Mucosa of stomach (tissue), 1 donor: Measurements from ENCODE around the gene LPCAT2.
A peak's percentile ranks its signal among the peaks of the same experiment; 100 is the strongest.

Experiments used
- H3K27me3 ChIP-seq: one replicate; pipeline ENCODE4 v1.7.0; 2013; ENCODE audit warnings: mild to moderate bottlenecking, low read length; ENCODE audit not compliant: control insufficient read depth, insufficient read depth
- H3K36me3 ChIP-seq: one replicate; pipeline ENCODE4 v1.7.0; 2013; ENCODE audit warnings: low read length; ENCODE audit not compliant: control insufficient read depth, insufficient read depth
- H3K4me1 ChIP-seq: one replicate; pipeline ENCODE4 v1.7.0; 2013; ENCODE audit warnings: mild to moderate bottlenecking, low read length; ENCODE audit not compliant: control insufficient read depth, insufficient read depth
- H3K4me3 ChIP-seq: one replicate; pipeline ENCODE4 v1.7.0; 2013; ENCODE audit warnings: low read length
- H3K9ac ChIP-seq: one replicate; pipeline ENCODE4 v1.7.0; 2013; ENCODE audit warnings: mild to moderate bottlenecking, low read length, moderate library complexity
- H3K9me3 ChIP-seq: one replicate; pipeline ENCODE4 v1.7.0; 2013; ENCODE audit warnings: mild to moderate bottlenecking, low read length, moderate library complexity; ENCODE audit not compliant: control insufficient read depth
- donor health status: Pancreatic carcinoma.

LPCAT2 gene

GRCh38 chr16:55508941-55509931, at the start of gene LPCAT2:
Gene LPCAT2, plus strand, starts transcription at chr16:55509072. Its CDS starts 110 bp downstream, at chr16:55509182.
- Histone ChIP-seq H3K27me3 (no peaks in the 10 kb centered on the region), H3K36me3 (no peaks in the 10 kb centered on the region), H3K9ac (peak within 1 kb of the TSS; percentile 72), H3K4me1 (peaks cover 10% of the 10 kb centered on the region), H3K4me3 (peak within 1 kb of the TSS; percentile 15), H3K9me3 (no peaks in the 10 kb centered on the region)

GRCh38 chr16:55462241-55462640, 46.6 kb upstream of the LPCAT2 start:
- Histone ChIP-seq H3K4me1 (no peaks in the 10 kb centered on the region), H3K9me3 (no peaks in the 10 kb centered on the region), H3K9ac (no peak overlapping the region), H3K4me3 (no peak overlapping the region), H3K36me3 (no peaks in the 10 kb centered on the region), H3K27me3 (peaks cover 5% of the 10 kb centered on the region)

GRCh38 chr16:55464375-55464774, 44.5 kb upstream of the LPCAT2 start:
- Histone ChIP-seq H3K27me3 (peaks cover 5% of the 10 kb centered on the region), H3K9ac (no peak overlapping the region), H3K9me3 (no peaks in the 10 kb centered on the region), H3K4me1 (no peaks in the 10 kb centered on the region), H3K4me3 (no peak overlapping the region), H3K36me3 (no peaks in the 10 kb centered on the region)

GRCh38 chr16:55465077-55465896, 43.6 kb upstream of the LPCAT2 start:
- Histone ChIP-seq H3K4me1 (peaks cover 1% of the 10 kb centered on the region), H3K27me3 (peaks cover 5% of the 10 kb centered on the region), H3K36me3 (no peaks in the 10 kb centered on the region), H3K9me3 (no peaks in the 10 kb centered on the region), H3K9ac (no peak overlapping the region), H3K4me3 (no peak overlapping the region)

GRCh38 chr16:55466209-55466608, 42.7 kb upstream of the LPCAT2 start:
- H3K9ac ChIP-seq = no peak overlapping the region
- no peaks in the 10 kb centered on the region for H3K36me3 ChIP-seq
- H3K4me3 ChIP-seq = no peak overlapping the region
- H3K4me1 ChIP-seq = peaks cover 11% of the 10 kb centered on the region
- peaks cover 5% of the 10 kb centered on the region for H3K27me3 ChIP-seq
- no peaks in the 10 kb centered on the region for H3K9me3 ChIP-seq

DNA sequence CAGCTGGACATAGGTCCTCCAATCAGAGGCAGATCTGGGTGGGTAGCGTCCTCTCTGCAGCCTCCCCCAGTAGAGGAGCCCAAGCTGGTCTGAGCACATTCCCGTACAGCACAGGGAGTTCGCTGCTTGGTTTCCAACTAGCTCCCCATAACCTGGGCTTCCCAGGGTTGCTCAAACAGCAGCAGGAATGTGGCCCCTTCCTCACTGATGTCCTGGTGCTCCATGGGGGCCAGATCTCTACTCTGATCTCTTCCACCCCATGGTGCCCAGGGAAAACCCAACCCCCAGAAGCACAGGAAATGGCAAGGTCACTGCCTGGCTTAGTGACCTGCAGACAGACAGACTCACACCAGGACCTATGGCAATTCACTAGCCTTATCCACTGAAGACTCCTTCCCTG, 41.0 kb upstream of the LPCAT2 start:
- H3K4me3 ChIP-seq = no peak overlapping the region

GRCh38 chr16:55468352-55468990, 40.4 kb upstream of the LPCAT2 start:
- H3K27me3 ChIP-seq = peaks cover 5% of the 10 kb centered on the region
- H3K9ac ChIP-seq = no peak overlapping the region
- H3K4me3 ChIP-seq = no peak overlapping the region
- H3K4me1 ChIP-seq = peaks cover 17% of the 10 kb centered on the region
- no peaks in the 10 kb centered on the region for H3K36me3 ChIP-seq
- H3K9me3 ChIP-seq = no peaks in the 10 kb centered on the region

More for the DNA sequence above, 41.0 kb upstream of the LPCAT2 start:
- peaks cover 5% of the 10 kb centered on the region for H3K27me3 ChIP-seq
- H3K4me1 ChIP-seq = peaks cover 17% of the 10 kb centered on the region
- H3K9ac ChIP-seq = no peak overlapping the region
- no peaks in the 10 kb centered on the region for H3K9me3 ChIP-seq
- no peaks in the 10 kb centered on the region for H3K36me3 ChIP-seq

GRCh38 chr16:55469821-55470532, 38.9 kb upstream of the LPCAT2 start:
- no peaks in the 10 kb centered on the region for H3K36me3 ChIP-seq
- no peaks in the 10 kb centered on the region for H3K9me3 ChIP-seq
- H3K9ac ChIP-seq = no peak overlapping the region
- H3K4me3 ChIP-seq = no peak overlapping the region
- peaks cover 17% of the 10 kb centered on the region for H3K4me1 ChIP-seq
- H3K27me3 ChIP-seq = peaks cover 5% of the 10 kb centered on the region

DNA sequence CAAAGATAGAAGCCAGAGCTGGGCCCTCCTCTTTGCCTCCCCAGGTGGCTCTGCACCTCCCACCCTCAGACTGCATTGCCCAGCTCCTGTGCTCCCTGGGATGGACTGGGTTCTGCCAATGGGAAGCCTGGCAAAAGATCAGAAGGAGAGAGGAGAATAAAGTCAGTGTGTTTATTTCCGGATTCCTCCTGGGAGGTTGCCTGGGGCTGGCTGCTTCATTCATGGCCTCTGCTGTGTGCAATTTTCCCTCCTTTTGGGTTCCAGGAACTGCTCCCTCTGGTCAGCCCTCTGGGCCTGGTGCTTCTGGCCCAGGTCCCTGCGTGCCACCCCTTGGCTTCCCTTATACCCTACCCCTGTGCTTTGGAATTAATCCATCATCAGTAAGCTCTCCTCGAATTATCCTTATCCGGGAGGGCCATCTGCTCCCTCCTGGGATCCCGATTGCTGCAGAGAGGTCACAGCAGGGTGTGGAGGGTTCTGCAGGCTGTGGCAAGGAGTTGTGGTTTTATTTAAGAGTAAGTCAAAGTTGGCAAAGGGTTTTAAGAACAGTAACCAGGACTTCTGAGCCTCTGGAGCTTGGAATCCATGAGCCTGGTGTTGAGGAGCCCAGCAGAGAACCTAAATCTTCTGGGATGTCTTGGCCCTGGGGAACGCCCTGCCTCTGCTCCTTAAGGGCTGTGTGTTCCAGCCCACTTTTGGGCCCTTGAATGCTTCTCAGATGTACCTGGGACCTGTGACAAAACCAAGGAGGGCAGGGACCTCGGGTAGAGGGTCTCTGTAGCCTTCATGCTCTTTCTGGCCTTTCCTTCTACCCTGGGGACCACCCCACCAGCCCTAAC, 38.1 kb upstream of the LPCAT2 start:
- H3K4me3 ChIP-seq = no peak overlapping the region
- H3K9me3 ChIP-seq = no peaks in the 10 kb centered on the region
- H3K9ac ChIP-seq = no peak overlapping the region
- peaks cover 17% of the 10 kb centered on the region for H3K4me1 ChIP-seq
- H3K36me3 ChIP-seq = no peaks in the 10 kb centered on the region
- peaks cover 5% of the 10 kb centered on the region for H3K27me3 ChIP-seq

GRCh38 chr16:55471448-55472097, 37.3 kb upstream of the LPCAT2 start:
- Histone ChIP-seq H3K27me3 (no peaks in the 10 kb centered on the region), H3K9ac (no peak overlapping the region), H3K9me3 (no peaks in the 10 kb centered on the region), H3K36me3 (no peaks in the 10 kb centered on the region), H3K4me3 (no peak overlapping the region), H3K4me1 (peaks cover 17% of the 10 kb centered on the region)
